Body of pancreas (tissue), 4 donors: ENCODE data around the gene OSCP1. TPM values are rescaled to one million over a fixed set of nuclear protein-coding genes. Genes with fewer than 3 reads are reported as not detected.

Experiments used
- ATAC-seq: fragments of 150-250 bp; one replicate; pipeline ENCODE4 v1.9.1; 2016
- DNase-seq, 4 donors: peaks; one replicate each; pipeline ENCODE4 v3.0.0-alpha.2; 2019
- H3K27ac ChIP-seq, 4 donors: fragments of 200-600 bp; sonication (generic); 1 replicate in 3 of 4; 2 replicates in 1 of 4; pipeline versions ENCODE4 v1.5.1 to v1.6.1; 2016 to 2019; ENCODE audit warnings: mild to moderate bottlenecking in 1 of 4, mixed read lengths in 1 of 4, moderate library complexity in 1 of 4
- H3K27me3 ChIP-seq, 2 donors: fragments of 200-600 bp; sonication (generic); one replicate each; pipeline ENCODE4 v1.6.0; 2016; ENCODE audit warnings: mild to moderate bottlenecking in 1 of 2
- H3K36me3 ChIP-seq, 2 donors: fragments of 200-600 bp; sonication (generic); replicated peaks in 1 of 2; 2 replicates each; pipeline ENCODE4 v1.5.1; 2016; ENCODE audit warnings: low read depth in 2 of 2; ENCODE audit not compliant: insufficient read depth in 1 of 2
- H3K4me1 ChIP-seq: fragments of 200-600 bp; sonication (generic); one replicate; pipeline ENCODE4 v1.6.0; 2016
- H3K4me3 ChIP-seq, 2 donors: fragments of 200-600 bp; sonication (generic); 1 replicate in 1 of 2; 2 replicates in 1 of 2; pipeline ENCODE4 v1.5.1; 2016 to 2019
- H3K9me3 ChIP-seq, 3 donors: fragments of 200-600 bp; sonication (generic); 1 replicate in 2 of 3; 2 replicates in 1 of 3; pipeline ENCODE4 v1.5.1; 2016
- POLR2A ChIP-seq, 3 donors: fragments of 450-650 bp; IDR thresholded peaks; one replicate each; pipeline ENCODE4 v1.6.1; 2016; ENCODE audit warnings: antibody characterized with exemption in 3 of 3, mild to moderate bottlenecking in 2 of 3
- WGBS, 2 donors: methylation state at CpG; one replicate each; pipeline ENCODE4 v1.1.5; 2017; 5-methylcytosine and 5-hydroxymethylcytosine counted together
- intact Hi-C: fragments of 100-400 bp; cut with DNase I; formaldehyde crosslinking; loops from one replicate; pipeline ENCODE4 v1.15.1; 2023
- total RNA-seq, 2 donors: library from RNA; depleted of rRNA; stranded (reverse); fragments of >200 nt; gene quantifications; one replicate each; pipeline ENCODE4 v1.1.0, GENCODE V29; 2016
- TF ChIP-seq, protein P1 (sequence below), 7 experiments: fragments of 450-650 bp in 4 of 7; fragments of 200-600 bp in 3 of 7; sonication (generic) in 3 of 7; IDR thresholded peaks; one replicate each; pipeline ENCODE4 v1.5.1; 2016 to 2019; ENCODE audit warnings: antibody characterized with exemption in 7 of 7

The OSCP1 gene
- total RNA-seq, 2 donors from 2014 or later = 2.0 to 3.9 TPM

DNA sequence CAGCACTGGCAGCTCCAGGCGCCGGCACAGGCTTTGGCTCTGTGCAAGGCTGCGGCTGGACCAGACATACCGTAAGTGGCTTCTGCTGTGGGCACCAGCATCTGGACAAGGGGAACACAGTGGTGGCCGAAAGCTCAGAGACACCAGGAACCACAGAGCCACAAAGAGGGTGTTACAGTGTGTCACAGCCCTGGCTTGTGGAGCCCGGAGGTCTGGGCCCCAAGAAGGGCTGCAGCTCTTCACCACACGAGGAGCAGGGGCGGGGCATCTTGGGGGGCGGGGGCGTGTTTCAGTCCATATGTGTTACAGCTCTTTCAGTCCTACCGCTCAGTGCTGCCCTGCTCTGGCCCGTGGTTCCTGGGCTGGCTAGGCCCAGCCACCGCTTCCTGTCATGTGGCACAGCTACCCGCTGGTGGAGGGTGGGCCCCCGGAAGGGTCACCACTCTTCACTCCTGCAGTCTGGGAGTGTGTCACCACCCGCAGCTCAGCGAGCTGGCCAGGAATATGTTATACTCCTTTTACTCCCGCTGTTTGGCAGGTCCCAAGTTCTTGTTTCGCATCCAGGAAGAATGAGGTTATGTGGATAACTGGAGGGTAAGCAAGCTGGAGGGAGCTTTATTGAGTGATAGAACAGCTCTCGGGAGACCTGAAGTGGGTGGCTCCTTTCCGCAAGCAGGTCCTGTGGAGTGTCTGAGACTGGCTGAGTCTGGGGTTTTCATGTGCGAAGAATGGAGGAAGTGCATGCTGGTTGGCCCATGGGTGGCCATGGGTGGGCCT is 49.2 kb downstream of the OSCP1 start:
- ATAC-seq (peak; percentile 10), DNase-seq (peak in 3 of 4 donors; percentile 47 to 75 (median 48))
- Histone ChIP-seq H3K27me3 (no peaks in the 10 kb centered on the region), H3K4me1 (peaks cover 12% of the 10 kb centered on the region), H3K36me3 (no peaks in the 10 kb centered on the region), H3K4me3 (no peak overlapping the region), H3K27ac (peak overlapping the region in 2 of 4 donors; percentile 36 to 58), H3K9me3 (no peaks in the 10 kb centered on the region)
- peak in 2 of 3 donors; percentile 36 to 49 for TF ChIP-seq POLR2A (IDR thresholded peaks at IDR 0.05)
- TF ChIP-seq, protein P1, sequence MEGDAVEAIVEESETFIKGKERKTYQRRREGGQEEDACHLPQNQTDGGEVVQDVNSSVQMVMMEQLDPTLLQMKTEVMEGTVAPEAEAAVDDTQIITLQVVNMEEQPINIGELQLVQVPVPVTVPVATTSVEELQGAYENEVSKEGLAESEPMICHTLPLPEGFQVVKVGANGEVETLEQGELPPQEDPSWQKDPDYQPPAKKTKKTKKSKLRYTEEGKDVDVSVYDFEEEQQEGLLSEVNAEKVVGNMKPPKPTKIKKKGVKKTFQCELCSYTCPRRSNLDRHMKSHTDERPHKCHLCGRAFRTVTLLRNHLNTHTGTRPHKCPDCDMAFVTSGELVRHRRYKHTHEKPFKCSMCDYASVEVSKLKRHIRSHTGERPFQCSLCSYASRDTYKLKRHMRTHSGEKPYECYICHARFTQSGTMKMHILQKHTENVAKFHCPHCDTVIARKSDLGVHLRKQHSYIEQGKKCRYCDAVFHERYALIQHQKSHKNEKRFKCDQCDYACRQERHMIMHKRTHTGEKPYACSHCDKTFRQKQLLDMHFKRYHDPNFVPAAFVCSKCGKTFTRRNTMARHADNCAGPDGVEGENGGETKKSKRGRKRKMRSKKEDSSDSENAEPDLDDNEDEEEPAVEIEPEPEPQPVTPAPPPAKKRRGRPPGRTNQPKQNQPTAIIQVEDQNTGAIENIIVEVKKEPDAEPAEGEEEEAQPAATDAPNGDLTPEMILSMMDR (IDR thresholded peaks at IDR 0.05) = no peak
- intact Hi-C loops = no loop called here
- 80 to 82% methylated on average over 14 to 21 of the region's 22 CpGs for whole genome bisulfite sequencing, 2 donors

DNA sequence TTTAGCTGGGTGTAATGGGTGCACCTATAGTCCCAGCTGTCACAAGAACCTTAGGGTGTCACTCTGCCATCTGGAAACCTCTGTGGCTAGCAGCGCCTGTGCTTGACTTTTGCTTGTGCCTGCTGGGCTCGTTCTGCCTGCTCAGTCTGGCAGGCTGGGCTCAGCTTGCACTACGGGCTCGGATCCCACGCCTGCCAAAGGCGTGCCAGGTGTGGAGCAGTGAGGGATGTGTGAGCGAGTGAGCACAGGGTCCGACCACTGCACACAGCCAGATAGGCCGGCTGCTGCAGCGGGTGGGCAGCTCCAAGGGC is 49.8 kb downstream of the OSCP1 start:
- TF ChIP-seq, protein P1 (IDR thresholded peaks at IDR 0.05) = no peak
- TF ChIP-seq POLR2A (IDR thresholded peaks at IDR 0.05) = no peak
- no peaks in the 10 kb centered on the region for H3K36me3 ChIP-seq
- WGBS, 2 donors = 81 to 82% methylated on average over 6 to 10 of the region's 10 CpGs
- peaks cover 12% of the 10 kb centered on the region for H3K4me1 ChIP-seq
- H3K27me3 ChIP-seq = no peaks in the 10 kb centered on the region
- intact Hi-C loops = no loop called here
- H3K27ac ChIP-seq = peak overlapping the region in 1 of 4 donors; percentile 37
- no peaks in the 10 kb centered on the region for H3K9me3 ChIP-seq
- no peak for DNase-seq
- H3K4me3 ChIP-seq = no peak overlapping the region
- no peak for ATAC-seq

GRCh38 chr1:36398370-36398977 is 51.8 kb downstream of the OSCP1 start:
- DNase-seq (no peak), ATAC-seq (no peak)
- Histone ChIP-seq H3K4me3 (no peak overlapping the region), H3K4me1 (peaks cover 12% of the 10 kb centered on the region), H3K27me3 (no peaks in the 10 kb centered on the region), H3K27ac (peak overlapping the region in 3 of 4 donors; percentile 80 to 93 (median 93)), H3K36me3 (peaks cover 0 to 2% of the 10 kb centered on the region in 2 donors), H3K9me3 (no peaks in the 10 kb centered on the region)
- TF ChIP-seq, protein P1 (IDR thresholded peaks at IDR 0.05) = no peak
- no peak for TF ChIP-seq POLR2A (IDR thresholded peaks at IDR 0.05)
- 81% methylated on average over 7 of the region's 7 CpGs for WGBS, 2 donors
- intact Hi-C loops = no loop called here

DNA sequence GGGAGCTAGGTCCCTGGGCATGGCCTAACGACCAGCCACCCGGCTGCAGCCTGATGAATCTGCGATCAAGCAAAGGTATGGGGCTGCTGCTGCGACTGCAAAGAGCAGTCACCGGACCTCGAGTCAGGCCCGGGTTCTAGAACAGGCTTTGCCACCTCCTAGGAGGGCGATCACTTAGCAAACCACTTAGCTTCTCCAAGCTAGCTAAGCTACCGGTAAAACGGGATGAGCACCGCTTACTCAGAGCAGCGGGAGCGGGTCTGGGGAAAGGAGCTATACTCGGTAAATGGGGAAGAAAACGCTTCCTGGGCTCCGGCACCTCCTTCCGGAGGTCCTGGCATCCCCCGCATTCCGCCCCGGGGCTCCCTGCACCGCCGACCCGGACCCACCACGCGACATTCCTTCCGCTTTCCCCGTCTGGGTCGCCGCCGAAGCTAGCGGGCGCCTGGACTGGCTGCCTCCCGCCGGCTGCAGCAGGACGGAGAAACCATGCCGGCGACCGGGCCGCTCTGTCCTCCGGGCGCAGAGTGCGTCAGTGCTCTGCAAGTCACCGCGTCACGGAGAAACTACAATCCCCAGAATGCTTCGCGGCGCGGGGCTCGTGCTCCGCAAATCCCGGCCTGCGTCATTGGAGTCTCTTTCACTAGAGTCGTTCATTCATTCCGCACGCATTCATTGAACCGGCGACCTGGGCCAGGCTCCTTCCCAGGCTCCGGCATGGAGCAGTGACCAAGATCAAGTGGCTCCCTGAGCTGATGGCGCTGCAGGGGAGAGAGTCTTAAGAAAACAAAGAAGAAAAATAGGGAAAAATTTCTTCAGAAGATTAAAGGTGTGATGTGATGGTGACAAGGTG is 52.6 kb downstream of the OSCP1 start, which contains the start of gene LSM10:
Gene LSM10 (minus strand): TSS at position 531 of the 853 bp plus-strand sequence. CDS start 3,779 bp downstream, outside the sequence.
- DNase-seq = peak; percentile 93 to 96 (median 95)

More for the DNA sequence above, 52.6 kb downstream of the OSCP1 start, which contains the start of gene LSM10:
- H3K27ac ChIP-seq = peak within 1 kb of the TSS; percentile 80 to 93 (median 88)
- H3K4me3 ChIP-seq = peak within 1 kb of the TSS; percentile 35 to 75
- peaks cover 0 to 6% of the 10 kb centered on the region in 2 donors for H3K36me3 ChIP-seq
- peaks cover 12% of the 10 kb centered on the region for H3K4me1 ChIP-seq
- TF ChIP-seq, protein P1 (IDR thresholded peaks at IDR 0.05) = no peak
- peak; percentile 89 to 94 (median 94) for TF ChIP-seq POLR2A (IDR thresholded peaks at IDR 0.05)
- 0% methylated on average over 23 to 60 of the region's 60 CpGs for WGBS, 2 donors
- H3K27me3 ChIP-seq = no peaks in the 10 kb centered on the region
- intact Hi-C loops = no loop called here
- no peaks in the 10 kb centered on the region for H3K9me3 ChIP-seq
- ATAC-seq = peak; percentile 99
